Thymus (tissue), 11 donors: ENCODE data around the gene GPC6. TPM values are rescaled to one million over a fixed set of nuclear protein-coding genes. Genes with fewer than 3 reads are reported as not detected.
"Not testable (repeated sequence)": the region's sequence is repeated elsewhere in the genome, so short reads cannot be mapped to it uniquely, and the experiment has no call there.

ENCODE experiments used
- DNase-seq, 9 donors: peaks; one replicate each; pipeline ENCODE4 v3.0.0-alpha.2; 2013; ENCODE audit warnings: low spot score in 9 of 9, low read depth in 6 of 9, missing footprints in 1 of 9
- H3K27ac ChIP-seq, 2 donors: one replicate each; pipeline ENCODE4 v1.5.1; 2013; ENCODE audit warnings: control low read depth in 1 of 2, low read depth in 1 of 2, low read length in 1 of 2, mild to moderate bottlenecking in 1 of 2, moderate library complexity in 1 of 2
- H3K27me3 ChIP-seq, 2 donors: one replicate each; pipeline ENCODE4 v1.5.1; 2013; ENCODE audit warnings: low read length in 1 of 2; ENCODE audit not compliant: control insufficient read depth in 2 of 2, insufficient read depth in 1 of 2
- H3K36me3 ChIP-seq, 2 donors: one replicate each; pipeline ENCODE4 v1.5.1; 2013; ENCODE audit warnings: low read length in 1 of 2, mild to moderate bottlenecking in 1 of 2, moderate library complexity in 1 of 2; ENCODE audit not compliant: control insufficient read depth in 2 of 2, insufficient read depth in 2 of 2
- H3K4me1 ChIP-seq, 2 donors: one replicate each; pipeline ENCODE4 v1.5.1; 2013; ENCODE audit warnings: low read length in 2 of 2; ENCODE audit not compliant: control insufficient read depth in 2 of 2, insufficient read depth in 2 of 2
- H3K4me3 ChIP-seq, 2 donors: one replicate each; pipeline ENCODE4 v1.5.1; 2013; ENCODE audit warnings: low read length in 2 of 2, control low read depth in 1 of 2, mild to moderate bottlenecking in 1 of 2
- H3K9me3 ChIP-seq, 2 donors: one replicate each; pipeline ENCODE4 v1.5.1; 2013; ENCODE audit warnings: low read length in 1 of 2, mild to moderate bottlenecking in 1 of 2; ENCODE audit not compliant: control insufficient read depth in 2 of 2, insufficient read depth in 1 of 2
- WGBS: extraction: QIAGEN DNeasy Blood & Tissue Kit; methylation state at CpG from one replicate; pipeline ENCODE4 v1.1.7; 2013; 5-methylcytosine and 5-hydroxymethylcytosine counted together
- polyA plus RNA-seq: library from polyadenylated mRNA; stranded (reverse); fragments of 200-250 nt; gene quantifications from one replicate; pipeline ENCODE4 v1.2.3, GENCODE V29; 2013
- total RNA-seq: library from RNA; stranded (reverse); fragments of 120-200 nt; gene quantifications from one replicate; pipeline ENCODE4 v1.2.4, GENCODE V29; 2013
- donor health status: healthy.

GPC6 gene
- total and polyA plus RNA-seq, 2 donors, result 1.1 to 6.9 TPM

GRCh38 chr13:93425411-93425810 lies 198.8 kb downstream of the GPC6 start:
- no peaks in the 10 kb centered on the region for H3K27me3 ChIP-seq
- H3K36me3 ChIP-seq, result no peaks in the 10 kb centered on the region
- no peak for DNase-seq
- H3K4me1 ChIP-seq, result no peaks in the 10 kb centered on the region
- no peak overlapping the region for H3K4me3 ChIP-seq
- WGBS, result 90% methylated on average over 3 of the region's 3 CpGs
- peaks cover 0 to 2% of the 10 kb centered on the region in 2 donors for H3K9me3 ChIP-seq
- H3K27ac ChIP-seq, result no peak overlapping the region

- Histone ChIP-seq H3K4me3 (no peak overlapping the region), H3K36me3 (no peaks in the 10 kb centered on the region), H3K9me3 (peaks cover 0 to 2% of the 10 kb centered on the region in 2 donors), H3K27me3 (no peaks in the 10 kb centered on the region), H3K4me1 (no peaks in the 10 kb centered on the region), H3K27ac (no peak overlapping the region)
- WGBS, result 90% methylated on average over 2 of the region's 2 CpGs
- no peak for DNase-seq
Observed at GRCh38 chr13:93430381-93430780, 203.8 kb downstream of the GPC6 start.

- no peak overlapping the region for H3K27ac ChIP-seq
- WGBS, result 92% methylated on average over 3 of the region's 3 CpGs
Observed at GRCh38 chr13:93435651-93436050, 209.0 kb downstream of the GPC6 start.

GRCh38 chr13:93437081-93437480 lies 210.5 kb downstream of the GPC6 start:
- Histone ChIP-seq H3K9me3 (no peaks in the 10 kb centered on the region), H3K4me1 (no peaks in the 10 kb centered on the region), H3K4me3 (no peak overlapping the region), H3K27ac (no peak overlapping the region), H3K27me3 (no peaks in the 10 kb centered on the region), H3K36me3 (no peaks in the 10 kb centered on the region)
- 93% methylated on average over 4 of the region's 4 CpGs for WGBS
- DNase-seq, result no peak

More at GRCh38 chr13:93435651-93436050, 209.0 kb downstream of the GPC6 start:
- no peaks in the 10 kb centered on the region for H3K9me3 ChIP-seq
- no peaks in the 10 kb centered on the region for H3K4me1 ChIP-seq
- H3K36me3 ChIP-seq, result no peaks in the 10 kb centered on the region
- DNase-seq, result no peak
- no peaks in the 10 kb centered on the region for H3K27me3 ChIP-seq
- no peak overlapping the region for H3K4me3 ChIP-seq

GRCh38 chr13:93446238-93446637 lies 219.6 kb downstream of the GPC6 start:
- Histone ChIP-seq H3K27ac (no peak overlapping the region), H3K4me1 (no peaks in the 10 kb centered on the region), H3K27me3 (no peaks in the 10 kb centered on the region), H3K4me3 (no peak overlapping the region), H3K9me3 (peaks cover 0 to 4% of the 10 kb centered on the region in 2 donors), H3K36me3 (no peaks in the 10 kb centered on the region)
- 78% methylated on average over 2 of the region's 2 CpGs for WGBS
- DNase-seq, result no peak

- no peak for DNase-seq
- H3K27me3 ChIP-seq, result no peaks in the 10 kb centered on the region
Observed at GRCh38 chr13:93450191-93450621, 223.6 kb downstream of the GPC6 start.

GRCh38 chr13:93450761-93451160 lies 224.2 kb downstream of the GPC6 start:
- H3K9me3 ChIP-seq, result peaks cover 0 to 6% of the 10 kb centered on the region in 2 donors
- H3K27ac ChIP-seq, result no peak overlapping the region
- no peaks in the 10 kb centered on the region for H3K36me3 ChIP-seq
- DNase-seq, result no peak
- no peaks in the 10 kb centered on the region for H3K4me1 ChIP-seq
- no peak overlapping the region for H3K4me3 ChIP-seq
- no peaks in the 10 kb centered on the region for H3K27me3 ChIP-seq

More at GRCh38 chr13:93450191-93450621, 223.6 kb downstream of the GPC6 start:
- no peaks in the 10 kb centered on the region for H3K4me1 ChIP-seq
- H3K9me3 ChIP-seq, result peaks cover 0 to 5% of the 10 kb centered on the region in 2 donors
- no peaks in the 10 kb centered on the region for H3K36me3 ChIP-seq
- H3K27ac ChIP-seq, result no peak overlapping the region
- H3K4me3 ChIP-seq, result no peak overlapping the region

- H3K4me1 ChIP-seq, H3K9me3 ChIP-seq, H3K36me3 ChIP-seq, H3K4me3 ChIP-seq, H3K27ac ChIP-seq, H3K27me3 ChIP-seq: not testable (repeated sequence)
- peak in 1 of 9 donors; percentile 15 for DNase-seq
- WGBS, result 96% methylated on average over 36 of the region's 36 CpGs
Observed at GRCh38 chr13:93454676-93455235, 228.1 kb downstream of the GPC6 start.

GRCh38 chr13:93455861-93456260 lies 229.3 kb downstream of the GPC6 start:
- WGBS, result 56% methylated on average over 4 of the region's 4 CpGs
- Histone ChIP-seq H3K4me1 (no peaks in the 10 kb centered on the region), H3K27me3 (no peaks in the 10 kb centered on the region), H3K36me3 (no peaks in the 10 kb centered on the region), H3K9me3 (peaks cover 0 to 6% of the 10 kb centered on the region in 2 donors), H3K27ac (no peak overlapping the region), H3K4me3 (no peak overlapping the region)
- DNase-seq, result peak in 3 of 9 donors; percentile 5 to 64 (median 52)
